ENCODE results near the gene ANLN.
"Not testable (repeated sequence)": the region's sequence is repeated elsewhere in the genome, so short reads cannot be mapped to it uniquely, and the experiment has no call there.

Gene ANLN

GRCh38 chr7:36420307-36420706 lies 30.6 kb downstream of the ANLN start:
- DNase-seq = no peak

DNA sequence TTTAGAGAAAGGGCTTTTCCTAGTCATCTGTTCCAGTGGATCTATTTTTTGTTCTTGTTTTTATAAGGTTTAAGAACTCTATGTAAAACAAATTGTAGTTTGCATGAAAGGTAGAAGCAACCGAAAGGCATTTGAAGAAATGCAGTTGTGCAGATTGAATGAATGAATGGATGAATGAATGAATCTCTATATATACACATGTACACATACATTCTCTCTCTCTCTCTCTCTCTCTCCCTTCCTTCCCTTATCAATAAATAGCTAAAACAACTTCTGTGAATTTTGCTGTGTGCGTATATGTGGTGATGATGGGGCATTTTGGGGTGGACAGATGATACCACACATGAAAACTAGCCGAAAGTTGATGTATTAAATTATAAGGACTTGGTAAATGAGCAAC lies 32.4 kb downstream of the ANLN start:
- DNase-seq = no peak

- DNase-seq = no peak
Measured at GRCh38 chr7:36423633-36424032, 34.0 kb downstream of the ANLN start.

- DNase-seq = no peak
Measured at GRCh38 chr7:36430186-36430585, 40.5 kb downstream of the ANLN start.

DNA sequence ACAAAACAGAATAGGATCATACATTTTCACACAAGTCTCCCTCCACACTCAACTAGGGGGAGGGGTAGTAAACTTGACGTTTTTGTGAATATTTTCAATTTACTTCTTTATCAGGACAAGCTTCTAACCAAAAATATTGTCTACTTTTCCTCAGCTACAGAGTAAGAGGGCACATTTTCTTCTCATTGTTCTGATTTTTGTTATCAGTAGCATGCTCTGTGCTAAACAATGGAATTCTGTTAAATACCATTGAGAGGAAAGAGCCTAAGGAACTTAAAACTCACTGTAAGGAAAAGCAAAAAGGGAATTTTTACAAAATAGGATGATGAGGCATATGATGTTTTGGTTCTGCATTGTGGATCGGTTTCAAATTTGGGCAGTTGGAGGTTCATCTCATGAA lies 41.2 kb downstream of the ANLN start:
- DNase-seq = no peak

- DNase-seq = no peak
Measured at GRCh38 chr7:36438211-36438610, 48.5 kb downstream of the ANLN start.

DNA sequence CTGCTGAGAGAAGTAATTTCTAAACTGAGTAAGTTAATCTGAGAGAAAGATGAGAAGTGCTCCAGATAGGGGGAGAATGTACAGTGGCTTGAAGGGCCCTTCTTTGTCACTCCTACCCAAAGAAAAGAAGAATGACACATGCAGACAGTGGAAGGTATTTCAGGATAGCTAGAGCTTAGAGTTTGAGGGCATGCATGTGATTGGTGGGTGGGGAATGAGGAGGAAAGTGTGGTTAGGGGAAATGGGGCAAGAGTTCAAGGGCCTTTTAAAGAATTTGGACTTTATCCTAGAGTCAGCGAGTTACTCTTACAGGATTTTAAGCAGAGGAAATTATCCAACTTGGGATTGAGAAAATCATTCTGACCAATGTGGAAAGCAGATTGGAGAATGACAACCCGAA lies 50.0 kb downstream of the ANLN start:
- DNase-seq = no peak

DNA sequence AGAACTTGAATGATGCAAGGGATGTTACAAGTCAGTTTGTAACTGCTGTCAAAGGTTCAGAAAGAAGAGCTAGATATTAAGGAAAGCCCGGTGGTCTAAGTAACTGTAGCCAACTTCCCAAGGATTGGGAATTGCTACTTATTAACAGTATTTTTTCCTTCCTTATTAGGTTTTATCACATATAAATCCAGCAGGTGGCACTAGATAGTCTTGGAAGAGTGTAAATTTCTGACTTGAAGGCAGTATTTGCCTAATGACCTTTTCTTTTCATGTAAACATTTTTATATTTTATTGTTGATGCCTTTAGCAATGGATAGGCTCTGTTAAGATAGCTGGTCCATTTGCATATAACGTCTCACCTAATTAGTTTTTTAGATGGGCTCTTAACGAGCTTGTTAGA lies 51.2 kb downstream of the ANLN start:
- no peak for DNase-seq

DNA sequence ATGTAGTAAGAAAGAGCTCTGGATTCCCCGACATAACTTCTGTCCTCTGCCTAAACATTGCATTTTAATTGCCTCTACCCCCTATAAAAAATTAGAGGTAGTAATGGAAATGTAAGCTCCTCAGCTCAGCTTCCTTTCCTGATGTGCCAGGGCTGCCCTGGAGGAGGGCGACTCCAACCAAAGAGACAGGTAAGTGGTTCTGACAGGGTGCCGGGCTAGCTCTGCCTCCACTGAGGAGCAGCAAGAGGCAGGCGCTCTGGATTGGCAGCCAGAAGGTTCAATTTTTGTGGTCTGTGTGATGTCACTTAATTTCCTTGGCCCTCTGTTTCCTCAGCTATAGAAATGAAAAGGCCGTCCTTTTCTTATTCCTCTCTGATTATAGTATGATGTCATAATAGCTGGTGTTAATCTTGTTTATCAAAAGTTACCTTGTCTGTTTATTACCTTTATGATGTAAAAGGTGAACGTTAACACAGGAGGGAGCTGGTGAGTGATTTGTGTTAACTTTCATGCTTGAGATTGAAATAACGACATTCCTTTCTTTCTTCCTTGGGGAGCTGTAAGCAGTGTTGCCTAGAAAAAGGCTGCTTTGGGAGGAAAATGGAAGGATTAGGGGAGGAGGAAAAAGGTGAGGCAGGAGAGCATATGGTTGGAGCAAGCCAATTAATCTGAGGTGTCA lies 51.8 kb downstream of the ANLN start:
- no peak for DNase-seq

GRCh38 chr7:36448781-36449379 lies 59.2 kb downstream of the ANLN start:
- no peak for DNase-seq

GRCh38 chr7:36449685-36450084 lies 60.0 kb downstream of the ANLN start:
- DNase-seq = no peak

- no peak for DNase-seq
Measured at GRCh38 chr7:36453769-36454168, 64.1 kb downstream of the ANLN start.

DNA sequence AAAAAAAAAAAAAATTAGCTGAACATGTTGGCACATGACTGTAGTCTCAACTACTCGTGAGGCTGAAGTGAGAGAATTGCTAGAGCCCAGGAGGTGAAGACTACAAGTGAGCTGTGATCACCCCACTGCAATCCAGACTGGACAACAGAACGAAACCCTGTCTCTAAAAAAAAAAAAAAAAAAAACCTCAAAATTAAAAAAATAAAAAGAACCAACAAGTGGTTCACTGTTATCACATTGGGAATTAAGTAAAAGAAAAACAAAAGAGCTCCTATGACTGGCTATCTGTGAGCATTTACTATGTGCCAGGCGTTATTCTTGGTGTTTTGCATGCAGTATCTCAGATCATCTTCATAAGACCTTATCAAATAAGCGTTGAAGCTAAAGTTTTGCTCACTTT lies 66.0 kb downstream of the ANLN start:
- DNase-seq = no peak

GRCh38 chr7:36456138-36456537 lies 66.5 kb downstream of the ANLN start:
- DNase-seq = no peak

- DNase-seq = no peak
Measured at GRCh38 chr7:36456548-36456947, 66.9 kb downstream of the ANLN start.

GRCh38 chr7:36459236-36459960 lies 69.7 kb downstream of the ANLN start:
- DNase-seq = no peak

GRCh38 chr7:36460811-36461429 lies 71.3 kb downstream of the ANLN start:
- DNase-seq = no peak

DNA sequence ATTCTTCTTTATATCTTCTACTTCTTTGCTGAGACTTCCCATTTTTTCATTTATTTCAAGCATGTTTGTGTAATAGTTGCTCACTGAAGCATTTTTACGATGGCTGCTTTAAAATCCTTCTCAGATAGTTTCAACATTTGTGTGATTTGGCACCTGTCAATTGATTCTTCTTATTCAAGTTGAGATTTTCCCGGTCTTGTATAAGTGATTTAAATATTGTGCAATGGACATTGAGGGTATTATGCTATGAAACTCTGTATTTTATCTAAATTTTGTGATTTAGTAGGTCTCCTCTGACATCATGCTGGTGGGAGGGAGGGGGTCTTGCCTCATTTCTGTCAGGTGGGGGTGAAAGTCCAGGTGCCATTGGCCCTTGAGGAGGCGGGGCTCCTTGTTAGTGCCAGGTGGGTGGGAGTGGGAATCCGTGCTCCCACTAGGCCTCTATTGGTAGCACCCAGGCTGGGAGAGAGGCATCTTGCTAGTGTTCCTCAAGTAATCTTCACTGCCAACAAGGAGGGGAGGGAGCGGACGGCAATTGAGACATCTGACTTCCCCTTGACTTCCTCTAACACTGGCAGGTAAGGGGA lies 73.0 kb downstream of the ANLN start:
- no peak for DNase-seq

GRCh38 chr7:36464271-36464670 lies 74.6 kb downstream of the ANLN start:
- DNase-seq = no peak

- DNase-seq = not testable (repeated sequence)
Measured at GRCh38 chr7:36466001-36466400, 76.3 kb downstream of the ANLN start.

GRCh38 chr7:36468370-36469101 lies 78.9 kb downstream of the ANLN start:
- DNase-seq = no peak

- no peak for DNase-seq
Measured at GRCh38 chr7:36469236-36469635, 79.6 kb downstream of the ANLN start.
